Activated B cell treated with CpG ODN at 0.5 μM for 24 hours (primary cell): ENCODE measurements around the gene NRXN3. TPM values are rescaled to one million over a fixed set of nuclear protein-coding genes. Genes with fewer than 3 reads are reported as not detected.

ENCODE experiments used
- ATAC-seq: fragments of 200-7000 bp; cut with Tn5 transposase; one replicate; pipeline ENCODE4 v1.10.0; 2021; ENCODE audit warnings: low read depth, mild to moderate bottlenecking, moderate library complexity
- CTCF ChIA-PET: fragments of 350-600 bp; sonication (Branson Sonifier 250); formaldehyde crosslinking; loops from one replicate; lab custom pipeline; 2021; ENCODE audit warnings: antibody characterized with exemption; lab: Charles Lee
- POLR2A ChIA-PET: fragments of 350-600 bp; sonication (Branson Sonifier 250); formaldehyde crosslinking; loops from one replicate; lab custom pipeline; 2021; ENCODE audit warnings: antibody characterized with exemption; lab: Charles Lee
- DNase-seq: peaks from one replicate; pipeline ENCODE4 v3.0.0; 2022
- H3K27ac Mint-ChIP-seq: one replicate; pipeline ENCODE4 v1.8.0; 2020; ENCODE audit warnings: mixed read lengths
- H3K27me3 Mint-ChIP-seq: one replicate; pipeline ENCODE4 v1.8.0; 2021; ENCODE audit warnings: mixed read lengths
- H3K36me3 Mint-ChIP-seq: one replicate; pipeline ENCODE4 v1.8.0; 2021; ENCODE audit warnings: low read depth, mixed read lengths
- H3K4me1 Mint-ChIP-seq: one replicate; pipeline ENCODE4 v1.8.0; 2021; ENCODE audit warnings: mixed read lengths
- H3K4me3 Mint-ChIP-seq: one replicate; pipeline ENCODE4 v1.8.0; 2020; ENCODE audit warnings: mild to moderate bottlenecking, mixed read lengths
- H3K9me3 Mint-ChIP-seq: one replicate; pipeline ENCODE4 v1.8.0; 2020; ENCODE audit warnings: mixed read lengths
- CTCF ChIP-seq: fragments of 200-600 bp; IDR thresholded peaks from one replicate; pipeline ENCODE4 v1.8.0; 2022; ENCODE audit warnings: antibody characterized with exemption, mild to moderate bottlenecking
- intact Hi-C: fragments of 100-400 bp; cut with micrococcal nuclease; formaldehyde crosslinking; loops from one replicate; pipeline ENCODE4 v1.15.1; 2024
- total RNA-seq: library from RNA; stranded (reverse); gene quantifications from 2 replicates; pipeline ENCODE4 v1.2.3, GENCODE V29; 2022

Gene NRXN3
- total RNA-seq, 1 donor from 2014 or later = not detected

GRCh38 chr14:79740066-79740601, 1570.0 kb downstream of the NRXN3 start:
- no peaks in the 10 kb centered on the region for H3K36me3 Mint-ChIP-seq
- DNase-seq (no peak), ATAC-seq (no peak)
- H3K27me3 Mint-ChIP-seq = no peaks in the 10 kb centered on the region
- no peak for TF ChIP-seq CTCF
- POLR2A ChIA-PET = no interaction called here
- peaks cover 14% of the 10 kb centered on the region for H3K9me3 Mint-ChIP-seq
- intact Hi-C loops = no loop called here
- no peaks in the 10 kb centered on the region for H3K4me1 Mint-ChIP-seq
- no peak overlapping the region for H3K4me3 Mint-ChIP-seq
- CTCF ChIA-PET = no interaction called here
- H3K27ac Mint-ChIP-seq = no peak overlapping the region

GRCh38 chr14:79742142-79742541, 1572.0 kb downstream of the NRXN3 start:
- H3K4me3 Mint-ChIP-seq = no peak overlapping the region
- CTCF ChIA-PET = no interaction called here
- TF ChIP-seq CTCF = no peak
- POLR2A ChIA-PET = no interaction called here
- no peak overlapping the region for H3K27ac Mint-ChIP-seq
- DNase-seq = no peak
- intact Hi-C loops = no loop called here
- no peaks in the 10 kb centered on the region for H3K36me3 Mint-ChIP-seq
- no peaks in the 10 kb centered on the region for H3K27me3 Mint-ChIP-seq
- no peaks in the 10 kb centered on the region for H3K4me1 Mint-ChIP-seq
- H3K9me3 Mint-ChIP-seq = peaks cover 8% of the 10 kb centered on the region
- no peak for ATAC-seq

- ATAC-seq (no peak), DNase-seq (no peak)
- no peaks in the 10 kb centered on the region for H3K36me3 Mint-ChIP-seq
- no peak overlapping the region for H3K27ac Mint-ChIP-seq
- H3K4me3 Mint-ChIP-seq = no peak overlapping the region
- H3K27me3 Mint-ChIP-seq = no peaks in the 10 kb centered on the region
- H3K9me3 Mint-ChIP-seq = peaks cover 5% of the 10 kb centered on the region
- TF ChIP-seq CTCF = no peak
- H3K4me1 Mint-ChIP-seq = no peaks in the 10 kb centered on the region
- ChIA-PET CTCF (no interaction called here), POLR2A (no interaction called here)
- intact Hi-C loops = no loop called here
These were observed 1574.9 kb downstream of the NRXN3 start for GRCh38 chr14:79745046-79745445.

- TF ChIP-seq CTCF = no peak
- H3K9me3 Mint-ChIP-seq = peaks cover 3% of the 10 kb centered on the region
- intact Hi-C loops = no loop called here
- DNase-seq = no peak
- no peaks in the 10 kb centered on the region for H3K4me1 Mint-ChIP-seq
- no peak overlapping the region for H3K27ac Mint-ChIP-seq
- no peaks in the 10 kb centered on the region for H3K27me3 Mint-ChIP-seq
- ATAC-seq = no peak
- no peaks in the 10 kb centered on the region for H3K36me3 Mint-ChIP-seq
- ChIA-PET POLR2A (no interaction called here), CTCF (no interaction called here)
- H3K4me3 Mint-ChIP-seq = no peak overlapping the region
These were observed 1578.9 kb downstream of the NRXN3 start for GRCh38 chr14:79749065-79749464.

GRCh38 chr14:79758985-79759384, 1588.8 kb downstream of the NRXN3 start:
- H3K27ac Mint-ChIP-seq = no peak overlapping the region
- no peak for ATAC-seq
- ChIA-PET POLR2A (no interaction called here), CTCF (no interaction called here)
- no peak for TF ChIP-seq CTCF
- no peak overlapping the region for H3K4me3 Mint-ChIP-seq
- no peaks in the 10 kb centered on the region for H3K27me3 Mint-ChIP-seq
- peaks cover 2% of the 10 kb centered on the region for H3K9me3 Mint-ChIP-seq
- no peak for DNase-seq
- intact Hi-C loops = no loop called here
- no peaks in the 10 kb centered on the region for H3K4me1 Mint-ChIP-seq
- no peaks in the 10 kb centered on the region for H3K36me3 Mint-ChIP-seq
